ENCODE results near the gene EIF2D. TPM values are rescaled to one million over a fixed set of nuclear protein-coding genes. Genes with fewer than 3 reads are reported as not detected.

The EIF2D gene
- total RNA-seq, 2 experiments from 2014 or later = 100 to 102 TPM

GRCh38 chr1:206555473-206555935 is 56.8 kb downstream of the EIF2D start:
- intact Hi-C loops (cut with micrococcal nuclease) = no loop called here
- Mint-ChIP-seq H3K36me3 (ENCODE audit: low read depth) (peaks cover 32% of the 10 kb centered on the region), H3K9me3 (no peaks in the 10 kb centered on the region), H3K4me1 (ENCODE audit: low read depth) (peaks cover 53% of the 10 kb centered on the region), H3K27me3 (no peaks in the 10 kb centered on the region), H3K27ac (peak overlapping the region; percentile 97), H3K4me3 (peak overlapping the region; percentile 96)
- peak; percentile 67 for DNase-seq
- ATAC-seq = peak; percentile 1
- no peak for TF ChIP-seq CTCF (IDR thresholded peaks at IDR 0.05)
- ChIA-PET CTCF (interaction anchor here (1.1 to 24.5 kb wide), 17 partner anchors 10 to 109 kb away, joined by 3 to 583 read pairs (median 6); partner anchors contain the start of genes DYRK3, EIF2D, IKBKE and RASSF5), POLR2A (interaction anchor here (0.8 to 26.8 kb wide), 11 partner anchors 11 to 246 kb away, joined by 3 to 1021 read pairs (median 5); partner anchors contain the start of gene RASSF5)

- intact Hi-C loops (cut with micrococcal nuclease) = no loop called here
- H3K36me3 Mint-ChIP-seq (ENCODE audit: low read depth) = peaks cover 26% of the 10 kb centered on the region
- POLR2A ChIA-PET = interaction anchor here (0.8 to 26.8 kb wide), 11 partner anchors 10 to 247 kb away, joined by 3 to 1021 read pairs (median 5); partner anchors contain the start of gene RASSF5
Measured at GRCh38 chr1:206554701-206555472, 57.4 kb downstream of the EIF2D start.

GRCh38 chr1:206554211-206554610 is 58.1 kb downstream of the EIF2D start:
- Mint-ChIP-seq H3K27ac (peak overlapping the region; percentile 97), H3K36me3 (ENCODE audit: low read depth) (peaks cover 19% of the 10 kb centered on the region), H3K9me3 (no peaks in the 10 kb centered on the region), H3K27me3 (no peaks in the 10 kb centered on the region), H3K4me1 (ENCODE audit: low read depth) (peaks cover 48% of the 10 kb centered on the region), H3K4me3 (no peak overlapping the region)
- POLR2A ChIA-PET = interaction anchor here (1.2 to 26.8 kb wide), 3 partner anchors 20 to 57 kb away, joined by 3 to 1021 read pairs (median 5); no protein-coding TSS in a partner anchor
- no peak for ATAC-seq
- TF ChIP-seq CTCF (IDR thresholded peaks at IDR 0.05) = no peak
- CTCF ChIA-PET = interaction anchor here (0.9 to 24.5 kb wide), 8 partner anchors 9 to 110 kb away, joined by 3 to 583 read pairs (median 10); partner anchors contain the start of gene IKBKE
- intact Hi-C loops (cut with micrococcal nuclease) = no loop called here
- DNase-seq = no peak

More at GRCh38 chr1:206554701-206555472, 57.4 kb downstream of the EIF2D start:
- DNase-seq (no peak), ATAC-seq (no peak)
- H3K4me1 Mint-ChIP-seq (ENCODE audit: low read depth) = peaks cover 50% of the 10 kb centered on the region
- H3K27me3 Mint-ChIP-seq = no peaks in the 10 kb centered on the region
- no peak for TF ChIP-seq CTCF (IDR thresholded peaks at IDR 0.05)
- CTCF ChIA-PET = interaction anchor here (0.9 to 24.5 kb wide), 16 partner anchors 10 to 109 kb away, joined by 3 to 583 read pairs (median 6); partner anchors contain the start of genes DYRK3, EIF2D, IKBKE and RASSF5
- H3K9me3 Mint-ChIP-seq = no peaks in the 10 kb centered on the region
- H3K27ac Mint-ChIP-seq = peak overlapping the region; percentile 97
- peak overlapping the region; percentile 96 for H3K4me3 Mint-ChIP-seq

GRCh38 chr1:206551986-206552326 is 60.3 kb downstream of the EIF2D start:
- peak; percentile 82 for ATAC-seq
- Mint-ChIP-seq H3K27me3 (no peaks in the 10 kb centered on the region), H3K27ac (peak overlapping the region; percentile 88), H3K4me1 (ENCODE audit: low read depth) (peaks cover 53% of the 10 kb centered on the region), H3K4me3 (peak overlapping the region; percentile 64), H3K36me3 (ENCODE audit: low read depth) (no peaks in the 10 kb centered on the region), H3K9me3 (no peaks in the 10 kb centered on the region)
- TF ChIP-seq CTCF (IDR thresholded peaks at IDR 0.05) = no peak
- ChIA-PET CTCF (interaction anchor here (0.7 to 24.5 kb wide), 13 partner anchors 8 to 112 kb away, joined by 3 to 583 read pairs (median 5); partner anchors contain the start of gene IKBKE), POLR2A (interaction anchor here (0.7 to 26.8 kb wide), 7 partner anchors 10 to 78 kb away, joined by 3 to 1021 read pairs (median 4); partner anchors contain the start of gene RASSF5)
- intact Hi-C loops (cut with micrococcal nuclease) = no loop called here
- peak; percentile 94 for DNase-seq
